GM21360 (cell line): Measurements from ENCODE around the gene HABP2.

Source experiments
- ATAC-seq: cut with Tn5 transposase; IDR thresholded peaks from one replicate; pipeline ENCODE4 v1.9.1; 2021; ENCODE audit warnings: mild to moderate bottlenecking, moderate library complexity; ENCODE audit not compliant: unreplicated experiment

Gene HABP2

GRCh38 chr10:113555751-113556150 is 2.9 kb downstream of the HABP2 start:
- no peak for ATAC-seq

- no peak for ATAC-seq
Observed at GRCh38 chr10:113557424-113557862, 4.6 kb downstream of the HABP2 start.

- no peak for ATAC-seq
Observed at GRCh38 chr10:113557903-113558321, 5.1 kb downstream of the HABP2 start.

GRCh38 chr10:113560071-113560470 is 7.2 kb downstream of the HABP2 start:
- ATAC-seq, result no peak

- ATAC-seq, result no peak
Observed at GRCh38 chr10:113561214-113561613, 8.4 kb downstream of the HABP2 start.

GRCh38 chr10:113562069-113562468 is 9.2 kb downstream of the HABP2 start:
- no peak for ATAC-seq

GRCh38 chr10:113562704-113563103 is 9.9 kb downstream of the HABP2 start:
- no peak for ATAC-seq

- ATAC-seq, result peak; percentile 89
Observed at GRCh38 chr10:113563306-113564088, 10.6 kb downstream of the HABP2 start.

GRCh38 chr10:113565364-113565763 is 12.5 kb downstream of the HABP2 start:
- no peak for ATAC-seq

GRCh38 chr10:113566888-113567287 is 14.0 kb downstream of the HABP2 start:
- no peak for ATAC-seq

- no peak for ATAC-seq
Observed at GRCh38 chr10:113569576-113569975, 16.7 kb downstream of the HABP2 start.

- no peak for ATAC-seq
Observed at GRCh38 chr10:113572520-113573290, 19.9 kb downstream of the HABP2 start.

GRCh38 chr10:113573368-113573767 is 20.5 kb downstream of the HABP2 start:
- no peak for ATAC-seq

- ATAC-seq, result no peak
Observed at GRCh38 chr10:113576852-113577251, 24.0 kb downstream of the HABP2 start.

- ATAC-seq, result no peak
Observed at GRCh38 chr10:113578773-113579172, 25.9 kb downstream of the HABP2 start.

- no peak for ATAC-seq
Observed at GRCh38 chr10:113581092-113581491, 28.2 kb downstream of the HABP2 start.

GRCh38 chr10:113583571-113583970 is 30.7 kb downstream of the HABP2 start:
- ATAC-seq, result no peak

- ATAC-seq, result no peak
Observed at GRCh38 chr10:113585949-113586348, 33.1 kb downstream of the HABP2 start.

GRCh38 chr10:113589201-113589770 is 36.4 kb downstream of the HABP2 start:
- ATAC-seq, result no peak

- no peak for ATAC-seq
Observed at GRCh38 chr10:113590581-113590980, 37.7 kb downstream of the HABP2 start.

GRCh38 chr10:113592380-113592779 is 39.5 kb downstream of the HABP2 start:
- no peak for ATAC-seq

GRCh38 chr10:113594652-113595051 is 41.8 kb downstream of the HABP2 start:
- ATAC-seq, result no peak
